ENCODE results near the gene LTN1.
"Not testable (repeated sequence)": the region's sequence is repeated elsewhere in the genome, so short reads cannot be mapped to it uniquely, and the experiment has no call there.

LTN1 gene

DNA sequence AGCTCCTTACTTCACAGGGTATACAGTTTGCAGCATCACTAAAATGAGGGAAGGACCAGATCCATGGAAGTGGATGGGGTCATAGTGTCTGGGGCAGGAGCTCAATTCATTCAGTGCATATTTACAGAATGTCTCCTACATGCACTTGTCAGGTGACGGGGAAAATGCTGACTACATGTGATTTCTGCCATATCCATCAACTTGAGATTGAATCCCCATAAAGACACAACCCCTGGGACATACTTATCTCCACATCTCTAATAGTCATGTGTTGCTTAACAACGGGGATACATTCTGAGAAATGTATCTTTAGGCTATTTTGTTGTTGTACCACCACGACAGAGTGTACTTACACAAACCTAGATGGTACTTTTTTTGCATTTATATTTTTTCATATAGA, 14.5 kb upstream of the LTN1 start:
- TF ChIP-seq, protein P1, sequence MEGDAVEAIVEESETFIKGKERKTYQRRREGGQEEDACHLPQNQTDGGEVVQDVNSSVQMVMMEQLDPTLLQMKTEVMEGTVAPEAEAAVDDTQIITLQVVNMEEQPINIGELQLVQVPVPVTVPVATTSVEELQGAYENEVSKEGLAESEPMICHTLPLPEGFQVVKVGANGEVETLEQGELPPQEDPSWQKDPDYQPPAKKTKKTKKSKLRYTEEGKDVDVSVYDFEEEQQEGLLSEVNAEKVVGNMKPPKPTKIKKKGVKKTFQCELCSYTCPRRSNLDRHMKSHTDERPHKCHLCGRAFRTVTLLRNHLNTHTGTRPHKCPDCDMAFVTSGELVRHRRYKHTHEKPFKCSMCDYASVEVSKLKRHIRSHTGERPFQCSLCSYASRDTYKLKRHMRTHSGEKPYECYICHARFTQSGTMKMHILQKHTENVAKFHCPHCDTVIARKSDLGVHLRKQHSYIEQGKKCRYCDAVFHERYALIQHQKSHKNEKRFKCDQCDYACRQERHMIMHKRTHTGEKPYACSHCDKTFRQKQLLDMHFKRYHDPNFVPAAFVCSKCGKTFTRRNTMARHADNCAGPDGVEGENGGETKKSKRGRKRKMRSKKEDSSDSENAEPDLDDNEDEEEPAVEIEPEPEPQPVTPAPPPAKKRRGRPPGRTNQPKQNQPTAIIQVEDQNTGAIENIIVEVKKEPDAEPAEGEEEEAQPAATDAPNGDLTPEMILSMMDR (IDR thresholded peaks at IDR 0.05; ENCODE audit: low read depth, low read length) = no peak
- H3K4me3 ChIP-seq (ENCODE audit: low read depth, low read length) = no peak overlapping the region

DNA sequence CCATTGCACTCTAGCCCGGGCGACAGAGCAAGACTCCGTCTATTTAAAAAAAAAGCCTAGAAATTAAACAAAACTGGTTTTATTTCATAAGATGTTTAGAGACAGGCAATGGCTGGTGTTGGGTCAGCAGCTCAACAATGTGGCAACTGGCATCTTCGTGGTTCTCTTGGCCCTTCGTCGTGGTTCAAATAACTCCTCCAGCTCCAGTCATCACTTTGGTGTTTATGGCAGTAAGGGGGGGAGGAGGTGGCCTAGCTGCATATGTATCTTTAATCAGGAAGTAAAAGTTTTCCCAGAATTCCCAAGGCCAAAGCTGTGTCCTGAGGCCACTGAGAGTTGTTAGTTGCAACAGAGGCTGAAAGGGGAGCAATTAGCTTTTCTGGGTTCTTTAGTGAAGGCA, 13.0 kb upstream of the LTN1 start:
- TF ChIP-seq, protein P1 (IDR thresholded peaks at IDR 0.05; ENCODE audit: low read depth, low read length) = no peak
- H3K4me3 ChIP-seq (ENCODE audit: low read depth, low read length) = no peak overlapping the region

DNA sequence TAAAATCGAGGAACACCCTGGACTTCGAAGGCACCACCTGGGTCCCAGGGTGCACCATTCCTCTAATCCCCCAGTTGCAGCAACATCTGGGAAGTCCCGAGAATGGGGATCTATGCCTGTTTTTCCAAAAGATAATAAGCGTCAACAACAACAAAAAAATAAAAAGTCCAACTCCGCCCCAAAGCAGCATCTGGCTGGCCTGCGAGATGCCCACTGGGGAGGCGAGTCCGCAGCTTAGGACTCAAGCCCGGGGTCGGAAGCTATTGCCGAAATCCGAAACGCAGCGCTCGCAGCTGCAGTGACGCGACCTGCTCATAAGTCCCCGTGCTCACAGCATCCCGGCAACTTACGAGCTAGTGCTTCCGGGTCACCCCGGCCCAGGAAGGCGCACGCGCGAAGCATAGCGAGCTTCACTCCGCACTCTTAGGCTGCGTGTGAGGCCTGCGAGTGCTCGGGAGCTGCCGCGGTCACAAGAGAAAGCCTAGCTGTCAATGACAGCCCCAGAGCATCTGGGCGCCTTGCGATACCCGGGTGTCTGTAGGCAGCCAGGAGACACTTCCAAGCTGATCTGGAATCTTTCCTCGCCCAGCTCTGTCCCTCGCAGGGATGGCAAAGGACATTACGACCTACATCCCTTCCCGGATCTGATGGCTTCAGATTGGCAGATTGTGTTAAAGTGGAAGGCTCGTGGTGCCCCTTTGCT, 9.9 kb upstream of the LTN1 start:
- TF ChIP-seq, protein P1 (IDR thresholded peaks at IDR 0.05; ENCODE audit: low read depth, low read length) = no peak
- peak overlapping the region; percentile 74 for H3K4me3 ChIP-seq (ENCODE audit: low read depth, low read length)

DNA sequence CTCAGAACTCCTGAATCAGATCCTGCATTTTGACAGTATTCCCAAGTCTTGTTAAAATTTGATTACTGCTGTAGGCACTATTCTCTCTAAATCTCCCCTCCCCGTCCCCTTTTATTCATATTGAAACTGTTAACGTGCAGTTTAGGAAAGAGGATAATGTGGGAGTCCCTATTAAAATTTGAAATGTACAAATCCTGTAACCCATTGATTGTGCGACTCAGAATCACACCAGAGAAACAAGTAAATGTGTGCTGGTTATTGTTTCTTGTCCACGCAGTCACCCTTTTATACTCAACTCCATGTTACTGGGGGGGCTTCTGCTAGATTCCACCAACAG, 584 bp upstream of the LTN1 start:
- H3K4me3 ChIP-seq (ENCODE audit: low read depth, low read length) = peak overlapping the region; percentile 100
- TF ChIP-seq, protein P1 (IDR thresholded peaks at IDR 0.05; ENCODE audit: low read depth, low read length) = no peak

DNA sequence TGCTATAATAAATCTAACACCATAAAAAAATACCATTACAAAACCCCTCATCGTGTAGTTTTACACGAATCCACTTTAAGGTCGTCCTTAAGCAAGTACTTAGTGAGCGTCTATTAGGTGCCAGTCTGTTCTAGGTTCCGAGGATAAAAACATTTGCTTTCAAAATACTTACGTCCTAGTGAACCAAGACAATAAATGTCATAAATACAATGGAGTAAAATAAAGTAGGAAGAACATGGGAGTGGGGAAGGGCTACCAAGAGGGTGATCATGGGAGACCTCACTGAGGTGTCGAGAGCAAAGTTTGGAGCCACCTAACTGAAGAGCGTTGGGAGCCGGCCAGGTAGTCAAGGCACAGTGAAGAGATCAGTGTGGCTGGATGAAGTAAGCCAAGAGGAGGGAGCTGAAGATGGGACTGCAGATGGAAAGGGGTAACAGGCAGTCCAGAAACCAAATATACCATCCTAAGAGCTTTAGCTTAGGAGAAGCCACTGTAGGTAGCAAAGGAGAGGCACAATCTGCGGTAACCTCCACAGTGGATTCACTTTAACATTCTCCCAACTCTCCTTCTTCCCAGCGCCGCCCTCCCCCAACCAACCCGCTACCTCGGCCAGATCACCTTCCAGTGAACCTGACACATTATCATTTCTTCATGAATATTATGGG, 684 bp downstream of the LTN1 start:
- H3K4me3 ChIP-seq (ENCODE audit: low read depth, low read length) = peak overlapping the region; percentile 100
- TF ChIP-seq, protein P1 (IDR thresholded peaks at IDR 0.05; ENCODE audit: low read depth, low read length) = no peak

DNA sequence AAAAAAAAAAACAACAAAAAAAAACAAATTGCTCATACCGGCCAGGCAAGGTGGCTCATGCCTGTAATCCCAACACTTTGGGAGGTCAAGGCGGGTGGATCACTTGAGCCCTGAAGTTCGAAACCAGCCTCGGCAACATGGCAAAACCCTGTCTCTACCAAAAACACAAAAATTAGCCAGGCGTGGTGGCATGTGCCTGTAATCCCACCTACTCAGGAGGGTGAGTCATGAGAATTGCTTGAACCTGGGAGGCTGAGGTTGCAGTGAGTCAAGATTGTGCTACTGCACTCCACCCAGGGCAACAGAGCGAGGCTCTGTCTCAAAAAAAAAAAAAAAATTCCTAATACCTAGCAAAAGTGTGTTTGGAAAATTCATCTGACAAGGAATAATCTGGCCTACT, 4.5 kb downstream of the LTN1 start:
- H3K4me3 ChIP-seq (ENCODE audit: low read depth, low read length) = not testable (repeated sequence)

DNA sequence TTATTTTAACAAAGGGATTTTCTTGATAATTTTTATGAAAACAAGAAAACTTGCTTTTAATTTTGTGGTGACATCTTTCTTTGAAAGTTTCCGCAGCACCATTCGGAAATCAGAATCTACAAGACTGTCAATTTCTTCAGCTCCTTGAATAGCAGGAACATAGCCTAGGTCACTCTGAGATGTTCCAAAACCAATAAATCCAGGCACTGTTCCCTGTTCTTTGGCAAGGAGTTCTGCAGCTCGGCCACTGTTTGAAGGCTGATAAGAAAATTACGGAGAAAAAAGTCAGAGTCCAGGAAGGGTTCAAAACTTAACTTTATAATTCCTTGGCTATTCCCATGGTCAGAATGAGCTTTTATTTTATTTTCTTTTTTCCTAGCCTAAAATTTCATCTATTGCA, 6.0 kb downstream of the LTN1 start:
- no peak overlapping the region for H3K4me3 ChIP-seq (ENCODE audit: low read depth, low read length)
- TF ChIP-seq, protein P1 (IDR thresholded peaks at IDR 0.05; ENCODE audit: low read depth, low read length) = no peak

Data from WI38 (cell line).